Psoas muscle (tissue), 8 donors: ENCODE measurements around the gene MAPT. TPM values are rescaled to one million over a fixed set of nuclear protein-coding genes. Genes with fewer than 3 reads are reported as not detected.
A peak's percentile ranks its signal among the peaks of the same experiment; 100 is the strongest.

Experiments used
- ATAC-seq, 4 donors: fragments of 200-7000 bp; cut with Tn5 transposase; one replicate each; pipeline ENCODE4 v1.9.1; 2020; ENCODE audit warnings: moderate library complexity in 3 of 4, mild to moderate bottlenecking in 2 of 4
- DNase-seq, 2 donors: peaks; one replicate each; pipeline ENCODE4 v3.0.0-alpha.2; 2020
- H3K27ac ChIP-seq: fragments of 200-600 bp; one replicate; pipeline ENCODE4 v1.8.0; 2022
- H3K27me3 ChIP-seq, 3 donors: fragments of 200-600 bp in 1 of 3; one replicate each; pipeline versions ENCODE4 v1.6.1 to v1.8.0; 2013 to 2022; ENCODE audit warnings: low read length in 2 of 3, mild to moderate bottlenecking in 2 of 3, moderate library complexity in 1 of 3; ENCODE audit not compliant: insufficient read depth in 3 of 3
- H3K36me3 ChIP-seq, 2 donors: fragments of 200-600 bp in 1 of 2; one replicate each; pipeline versions ENCODE4 v1.6.1 to v1.8.0; 2013 to 2022; ENCODE audit warnings: low read depth in 1 of 2, mild to moderate bottlenecking in 1 of 2, moderate library complexity in 1 of 2; ENCODE audit not compliant: insufficient read depth in 1 of 2
- H3K4me1 ChIP-seq: fragments of 200-600 bp; one replicate; pipeline ENCODE4 v1.8.0; 2022
- H3K4me3 ChIP-seq: fragments of 200-600 bp; one replicate; pipeline ENCODE4 v1.8.0; 2022; ENCODE audit warnings: mild to moderate bottlenecking
- H3K9me3 ChIP-seq: fragments of 200-600 bp; one replicate; pipeline ENCODE4 v1.8.0; 2022
- CTCF ChIP-seq: fragments of 200-600 bp; IDR thresholded peaks from one replicate; pipeline ENCODE4 v1.8.0; 2022; ENCODE audit warnings: antibody characterized with exemption
- WGBS, 3 donors: extraction: QIAGEN DNeasy Blood & Tissue Kit; methylation state at CpG; one replicate each; pipeline versions ENCODE4 v1.1.6 to v1.1.7; 2013; 5-methylcytosine and 5-hydroxymethylcytosine counted together
- intact Hi-C, 2 donors: fragments of 100-400 bp; cut with DNase I; formaldehyde crosslinking; loops; one replicate each; pipeline versions ENCODE4 v1.11.0 to v1.14.2; 2022
- polyA plus RNA-seq, 3 donors: library from polyadenylated mRNA; stranded (reverse); fragments of 200-250 nt; gene quantifications; one replicate each; pipeline ENCODE4 v1.2.3, GENCODE V29; 2013
- total RNA-seq, 4 donors: library from RNA; stranded (reverse); fragmentation: NEBNext Ultra II Directional in 2 of 4; extraction: Animal tissue kit (Norgen Biotek cat#: 25700) in 2 of 4; gene quantifications; one replicate each; pipeline versions ENCODE4 v1.2.1 to v1.2.4, GENCODE V29; 2021 to 2023
- donor health status: healthy with polysubstance abuse.
- donor health status: DM: no; HTN: no; CAD: no; lungs with moderate emphysema.
- donor health status: Bipolar disorder and iron deficiency.
- donor health status: healthy.
- donor health status: DM: yes; HTN: yes; CAD: no.
- donor health status: DM: no; HTN: no; CAD: no.
- donor health status: DM: no; HTN: no; CAD: no.
- donor health status: DM: yes; HTN: yes; CAD: no.

MAPT gene
- total and polyA plus RNA-seq, 7 donors = 16.0 to 253 (median 104) TPM

GRCh38 chr17:45906927-45907622 is 12.7 kb downstream of the MAPT start:
- intact Hi-C loops = loop anchor here in 1 of 2 donors (5.0 kb wide), 1 partner anchor 35 kb away; no protein-coding TSS in a partner anchor
- WGBS, 3 donors = 45 to 55% (median 49%) methylated on average over 15 of the region's 15 CpGs
- ATAC-seq (peak in 2 of 4 donors; percentile 11 to 19), DNase-seq (no peak)
- no peaks in the 10 kb centered on the region for H3K9me3 ChIP-seq
- no peaks in the 10 kb centered on the region for H3K27me3 ChIP-seq
- no peaks in the 10 kb centered on the region for H3K36me3 ChIP-seq
- H3K4me3 ChIP-seq = peak overlapping the region; percentile 60
- H3K27ac ChIP-seq = peak overlapping the region; percentile 89
- TF ChIP-seq CTCF = no peak
- H3K4me1 ChIP-seq = peaks cover 78% of the 10 kb centered on the region

- WGBS, 3 donors = 21 to 26% (median 24%) methylated on average over 11 of the region's 11 CpGs
- Histone ChIP-seq H3K27me3 (no peaks in the 10 kb centered on the region), H3K27ac (peak overlapping the region; percentile 89), H3K9me3 (no peaks in the 10 kb centered on the region), H3K4me1 (peaks cover 70% of the 10 kb centered on the region), H3K36me3 (no peaks in the 10 kb centered on the region), H3K4me3 (peak overlapping the region; percentile 60)
- ATAC-seq (peak; percentile 82 to 90 (median 86)), DNase-seq (peak in 1 of 2 donors; percentile 81)
- intact Hi-C loops = loop anchor here in 1 of 2 donors (5.0 kb wide), 1 partner anchor 34 kb away; no protein-coding TSS in a partner anchor
- TF ChIP-seq CTCF = no peak
Observed at GRCh38 chr17:45907750-45908395, 13.5 kb downstream of the MAPT start.

GRCh38 chr17:45908460-45908859 is 14.1 kb downstream of the MAPT start:
- Histone ChIP-seq H3K27me3 (no peaks in the 10 kb centered on the region), H3K9me3 (no peaks in the 10 kb centered on the region), H3K4me3 (peak overlapping the region; percentile 60), H3K4me1 (peaks cover 65% of the 10 kb centered on the region), H3K36me3 (no peaks in the 10 kb centered on the region), H3K27ac (peak overlapping the region; percentile 89)
- 12 to 27% (median 18%) methylated on average over 3 of the region's 3 CpGs for WGBS, 3 donors
- peak; percentile 41 to 58 (median 42) for ATAC-seq
- DNase-seq = no peak
- intact Hi-C loops = loop anchor here in 1 of 2 donors (5.0 kb wide), 1 partner anchor 34 kb away; no protein-coding TSS in a partner anchor
- TF ChIP-seq CTCF = no peak

GRCh38 chr17:45908935-45909334 is 14.6 kb downstream of the MAPT start:
- intact Hi-C loops = loop anchor here in 1 of 2 donors (5.0 kb wide), 1 partner anchor 33 kb away; no protein-coding TSS in a partner anchor

More at GRCh38 chr17:45908935-45909334, 14.6 kb downstream of the MAPT start:
- Histone ChIP-seq H3K36me3 (no peaks in the 10 kb centered on the region), H3K27ac (peak overlapping the region; percentile 89), H3K4me3 (peak overlapping the region; percentile 60), H3K4me1 (peaks cover 69% of the 10 kb centered on the region), H3K27me3 (no peaks in the 10 kb centered on the region), H3K9me3 (no peaks in the 10 kb centered on the region)
- 41 to 66% (median 51%) methylated on average over 8 of the region's 8 CpGs for WGBS, 3 donors
- DNase-seq (peak in 1 of 2 donors; percentile 54), ATAC-seq (peak; percentile 30 to 56 (median 48))
- no peak for TF ChIP-seq CTCF
